Measurements from ENCODE around the gene IL11RA. TPM values are rescaled to one million over a fixed set of nuclear protein-coding genes. Genes with fewer than 3 reads are reported as not detected.

The IL11RA gene
- total and polyA plus RNA-seq, 2 of the 8 experiments (the other 6 are each of a cell fraction or from before 2014, with no cell fraction given): 5.5 to 9.1 TPM

DNA sequence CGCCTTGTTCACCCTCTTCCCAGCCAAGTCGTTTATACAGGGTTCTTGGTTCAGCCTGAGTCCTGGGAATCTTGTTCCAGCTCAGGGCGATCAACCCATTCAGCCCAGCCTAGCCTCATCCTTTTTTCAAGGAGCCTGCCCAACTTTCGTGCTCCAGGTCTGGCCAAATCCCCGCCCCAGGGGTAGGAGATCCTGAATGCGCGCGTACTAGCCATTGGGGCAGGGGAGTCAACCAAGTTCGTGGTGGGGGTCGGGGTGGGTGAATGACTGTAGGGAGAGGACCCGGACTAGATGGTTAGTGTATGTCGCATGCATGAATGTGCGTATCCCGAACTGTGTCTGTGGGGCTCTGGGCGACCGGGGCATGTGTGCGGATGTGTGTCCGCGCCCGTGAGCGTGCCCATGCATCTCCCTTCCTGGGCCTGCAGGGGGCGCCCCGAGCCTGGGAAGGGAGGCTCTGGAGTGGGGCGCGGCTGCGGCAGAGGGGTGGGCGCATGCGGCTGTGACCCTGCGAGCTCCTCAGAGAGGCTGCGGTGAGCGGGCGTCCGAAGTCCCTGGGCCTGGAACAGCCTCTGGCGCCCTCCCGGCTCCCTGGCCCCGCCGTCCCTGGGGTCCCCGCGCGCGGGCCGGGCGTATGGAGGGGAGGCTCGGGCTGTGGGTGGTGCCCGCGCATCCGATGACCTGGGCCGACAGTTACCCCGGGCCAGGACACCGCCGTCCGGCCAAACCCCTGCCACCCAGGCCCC lies 49.2 kb downstream of the IL11RA start (continued):
- TF ChIP-seq, protein P1, sequence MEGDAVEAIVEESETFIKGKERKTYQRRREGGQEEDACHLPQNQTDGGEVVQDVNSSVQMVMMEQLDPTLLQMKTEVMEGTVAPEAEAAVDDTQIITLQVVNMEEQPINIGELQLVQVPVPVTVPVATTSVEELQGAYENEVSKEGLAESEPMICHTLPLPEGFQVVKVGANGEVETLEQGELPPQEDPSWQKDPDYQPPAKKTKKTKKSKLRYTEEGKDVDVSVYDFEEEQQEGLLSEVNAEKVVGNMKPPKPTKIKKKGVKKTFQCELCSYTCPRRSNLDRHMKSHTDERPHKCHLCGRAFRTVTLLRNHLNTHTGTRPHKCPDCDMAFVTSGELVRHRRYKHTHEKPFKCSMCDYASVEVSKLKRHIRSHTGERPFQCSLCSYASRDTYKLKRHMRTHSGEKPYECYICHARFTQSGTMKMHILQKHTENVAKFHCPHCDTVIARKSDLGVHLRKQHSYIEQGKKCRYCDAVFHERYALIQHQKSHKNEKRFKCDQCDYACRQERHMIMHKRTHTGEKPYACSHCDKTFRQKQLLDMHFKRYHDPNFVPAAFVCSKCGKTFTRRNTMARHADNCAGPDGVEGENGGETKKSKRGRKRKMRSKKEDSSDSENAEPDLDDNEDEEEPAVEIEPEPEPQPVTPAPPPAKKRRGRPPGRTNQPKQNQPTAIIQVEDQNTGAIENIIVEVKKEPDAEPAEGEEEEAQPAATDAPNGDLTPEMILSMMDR (IDR thresholded peaks at IDR 0.05; ENCODE audit: control extremely low read depth in 1 of 3, insufficient read depth in 1 of 3, low read depth in 1 of 3, low read length in 3 of 3): peak; percentile 89 to 91 (median 91)
- peak; percentile 70 for TF ChIP-seq BACH1 (IDR thresholded peaks at IDR 0.05; ENCODE audit: low read length)
- 0 out of 2 replicates have a peak, but pooled peaks have one; percentile 10 for TF ChIP-seq SP4 (IDR thresholded peaks at IDR 0.05; ENCODE audit: low read length)
- no peak for TF ChIP-seq ASH2L (IDR thresholded peaks at IDR 0.05; ENCODE audit: low read length)
- no peak for TF ChIP-seq USF2 (IDR thresholded peaks at IDR 0.05; ENCODE audit: low read length)
- peak; percentile 45 for TF ChIP-seq E2F6 (IDR thresholded peaks at IDR 0.05)
- peak; percentile 42; the same call in 1 of the 2 replicates for TF ChIP-seq CREB1 (IDR thresholded peaks at IDR 0.05)
- TF ChIP-seq, protein P2, sequence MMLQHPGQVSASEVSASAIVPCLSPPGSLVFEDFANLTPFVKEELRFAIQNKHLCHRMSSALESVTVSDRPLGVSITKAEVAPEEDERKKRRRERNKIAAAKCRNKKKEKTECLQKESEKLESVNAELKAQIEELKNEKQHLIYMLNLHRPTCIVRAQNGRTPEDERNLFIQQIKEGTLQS (IDR thresholded peaks at IDR 0.05; ENCODE audit: insufficient read depth, low read depth, low read length): 0 out of 2 replicates have a peak, but pooled peaks have one; percentile 2
- no peak for TF ChIP-seq SP1 (IDR thresholded peaks at IDR 0.05; ENCODE audit: low read depth, low read length)
- TF ChIP-seq TAF1 (IDR thresholded peaks at IDR 0.05; ENCODE audit: low read depth, low read length): 0 out of 2 replicates have a peak, but pooled peaks have one; percentile 18
- TF ChIP-seq, protein P3, sequence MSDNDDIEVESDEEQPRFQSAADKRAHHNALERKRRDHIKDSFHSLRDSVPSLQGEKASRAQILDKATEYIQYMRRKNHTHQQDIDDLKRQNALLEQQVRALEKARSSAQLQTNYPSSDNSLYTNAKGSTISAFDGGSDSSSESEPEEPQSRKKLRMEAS (IDR thresholded peaks at IDR 0.05): peak; percentile 59

Data from H1 (cell line).